HG02870 (cell line): ENCODE results near the gene LYPLA2.
A peak's percentile ranks its signal among the peaks of the same experiment; 100 is the strongest.
"Not testable (repeated sequence)": the region's sequence is repeated elsewhere in the genome, so short reads cannot be mapped to it uniquely, and the experiment has no call there.

Source experiments
- ATAC-seq: cut with Tn5 transposase; IDR thresholded peaks from one replicate; pipeline ENCODE4 v1.9.1; 2021; ENCODE audit warnings: mild to moderate bottlenecking, moderate library complexity; ENCODE audit not compliant: unreplicated experiment

The LYPLA2 gene

DNA sequence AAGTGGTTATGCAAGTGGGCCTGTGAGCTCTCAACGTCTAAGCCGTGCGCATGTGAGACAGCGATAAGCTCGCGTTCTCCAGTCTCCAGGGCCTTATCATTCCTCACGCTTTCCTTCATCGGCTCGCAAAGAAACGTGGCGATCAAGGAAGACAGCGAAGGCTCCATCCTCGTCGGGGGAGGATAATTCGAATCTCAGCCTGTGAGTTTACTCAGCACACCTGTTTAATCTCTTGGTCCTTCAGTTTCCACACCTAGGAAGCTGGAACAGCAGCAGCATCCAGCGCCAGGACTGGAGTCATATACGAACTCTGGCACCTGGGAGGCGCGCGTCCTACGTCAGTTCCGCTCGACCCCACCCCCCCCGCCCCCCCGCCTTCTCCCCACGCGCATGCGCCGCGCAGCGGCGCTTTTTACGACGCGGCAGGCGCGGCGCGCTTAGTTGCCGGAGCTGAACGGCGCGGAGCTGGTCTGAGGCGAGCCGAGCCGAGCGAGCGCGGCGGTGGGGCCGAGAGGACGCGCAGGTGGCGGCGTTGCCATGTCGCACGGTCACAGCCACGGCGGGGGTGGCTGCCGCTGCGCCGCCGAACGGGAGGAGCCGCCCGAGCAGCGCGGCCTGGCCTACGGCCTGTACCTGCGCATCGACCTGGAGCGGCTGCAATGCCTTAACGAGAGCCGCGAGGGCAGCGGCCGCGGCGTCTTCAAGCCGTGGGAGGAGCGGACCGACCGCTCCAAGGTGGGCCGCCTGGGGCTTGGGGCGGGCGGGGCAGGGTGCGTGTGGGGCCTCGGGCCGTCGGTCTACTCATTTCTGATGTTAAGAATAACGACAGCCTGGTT, 12.7 kb upstream of the LYPLA2 start, which contains the start of gene PITHD1:
TSS of gene PITHD1 (plus strand) at position 440 of the 836 bp plus-strand sequence. CDS start at position 538, 98 bp downstream.
- ATAC-seq = peak; percentile 60

DNA sequence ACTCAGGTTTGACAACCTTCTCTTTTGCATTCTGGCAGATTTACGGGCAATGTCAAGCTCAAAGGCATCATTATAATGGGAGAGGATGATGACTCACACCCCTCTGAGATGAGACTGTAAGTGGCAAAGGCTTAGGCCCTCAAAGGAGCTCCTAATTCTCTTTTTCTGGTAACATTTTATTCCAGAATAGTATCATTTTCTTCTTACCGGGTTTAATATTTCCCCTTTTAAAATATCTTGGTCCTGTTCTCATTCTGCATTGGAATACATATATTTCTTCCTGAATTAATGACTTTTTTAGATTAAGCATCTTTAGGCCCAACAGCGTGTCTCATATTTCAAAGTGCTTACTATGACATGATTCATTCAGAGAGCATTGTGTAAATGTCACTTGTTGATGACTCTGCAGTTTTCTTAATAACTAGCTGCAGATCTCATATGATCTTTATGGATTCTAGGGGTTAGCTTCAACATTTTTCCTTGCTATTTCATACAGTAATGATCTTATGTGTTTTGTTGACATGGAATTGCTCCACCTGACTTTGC, 11.0 kb upstream of the LYPLA2 start:
- no peak for ATAC-seq

DNA sequence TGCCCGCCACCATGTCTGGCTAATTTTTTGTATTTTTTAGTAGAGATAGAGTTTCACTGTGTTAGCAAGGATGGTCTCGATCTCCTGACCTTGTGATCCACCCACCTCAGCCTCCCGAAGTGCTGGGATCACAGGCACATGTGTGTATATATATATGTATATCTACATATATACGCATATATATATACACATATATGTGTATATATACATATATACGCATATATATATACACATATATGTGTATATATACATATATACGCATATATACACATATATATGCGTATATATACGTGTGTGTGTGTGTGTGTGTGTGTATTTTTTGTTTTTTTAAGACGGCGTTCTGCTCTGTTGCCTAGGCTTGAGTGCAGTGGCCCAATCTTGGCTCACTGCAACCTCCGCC, 7.8 kb upstream of the LYPLA2 start:
- ATAC-seq = not testable (repeated sequence)

DNA sequence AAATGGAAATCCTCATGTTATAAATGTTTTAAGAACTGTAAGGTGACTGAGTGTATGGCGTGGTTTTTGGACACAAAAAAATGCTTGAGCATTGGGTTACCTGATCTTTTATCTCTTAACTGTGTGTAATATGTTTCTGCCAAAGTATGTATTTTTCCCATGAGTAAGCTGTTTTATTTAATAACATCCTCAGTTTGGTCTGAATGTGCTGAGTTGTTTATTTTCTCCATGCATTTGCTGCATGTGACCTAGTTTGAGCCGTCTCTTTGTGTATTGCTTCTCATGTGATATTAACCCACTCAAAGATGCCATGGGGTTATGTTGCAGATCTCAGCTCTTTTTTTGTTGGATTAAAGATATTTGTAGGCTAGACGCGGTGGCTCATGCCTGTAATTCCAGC, 6.1 kb upstream of the LYPLA2 start:
- ATAC-seq = no peak

DNA sequence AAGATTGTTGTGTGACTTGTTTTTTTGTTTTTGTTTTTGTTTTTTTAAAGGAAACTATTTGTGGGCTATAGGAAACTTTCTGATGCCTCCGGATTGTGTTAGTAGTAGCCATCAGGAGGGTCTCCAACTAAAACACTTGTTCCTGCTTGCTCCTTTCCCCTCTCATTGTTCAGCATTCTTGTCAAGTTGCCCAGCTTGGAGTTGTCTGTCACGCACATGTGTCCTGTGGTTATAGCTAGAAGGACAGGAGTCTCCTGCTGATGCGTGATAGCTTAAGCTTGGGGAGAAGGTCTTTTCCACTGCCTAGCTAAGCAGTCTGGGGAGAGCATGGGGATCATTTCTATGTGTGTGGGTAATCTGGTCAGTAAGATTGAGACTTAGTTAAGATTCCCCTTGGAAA, 3.2 kb upstream of the LYPLA2 start:
- ATAC-seq = no peak

DNA sequence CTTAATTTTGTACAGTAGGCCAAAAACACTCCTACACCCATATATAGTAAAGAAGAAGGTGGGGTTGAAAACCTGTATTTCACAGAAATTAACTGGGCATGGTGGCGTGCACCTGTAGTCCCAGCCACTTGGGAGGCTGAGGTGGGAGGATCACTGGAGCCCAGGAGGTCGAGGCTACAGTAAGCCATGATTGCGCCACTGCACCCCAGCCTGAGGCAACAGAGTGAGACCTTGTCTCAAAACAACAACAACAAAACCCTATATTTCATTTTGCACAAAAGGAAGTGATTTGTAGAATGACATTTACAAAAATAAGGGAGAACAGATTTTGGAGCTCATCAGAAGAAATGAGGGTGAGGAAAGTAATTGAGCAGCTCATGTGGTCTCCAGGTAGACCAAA, 2.2 kb upstream of the LYPLA2 start:
- ATAC-seq = no peak

DNA sequence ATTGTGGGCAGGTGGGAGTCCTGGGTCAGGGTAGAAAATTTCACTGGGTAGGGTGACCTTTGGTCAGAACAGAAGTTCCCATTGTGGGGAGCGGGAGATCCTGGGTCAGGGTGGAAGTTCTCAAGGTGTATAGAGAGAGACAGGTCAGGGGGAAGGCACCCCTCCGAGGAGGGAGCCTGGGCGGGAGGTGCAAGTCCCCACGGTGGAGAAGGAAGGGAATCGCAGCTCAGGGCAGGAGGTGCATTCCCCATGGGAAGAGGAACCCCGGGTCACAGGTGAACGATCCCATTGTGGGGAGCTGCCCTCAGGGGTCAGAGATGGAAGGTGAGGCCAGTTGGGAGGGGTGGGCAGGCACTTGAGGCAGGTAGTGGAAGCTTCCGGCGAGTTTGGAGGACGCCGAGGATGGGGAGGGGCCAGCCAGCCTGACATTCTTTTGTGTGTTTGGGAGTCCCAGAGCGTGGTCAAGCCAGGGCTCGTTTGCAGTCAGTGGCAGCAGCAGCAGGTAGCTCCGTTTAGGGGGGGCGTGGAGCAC, 637 bp downstream of the LYPLA2 start:
- no peak for ATAC-seq

DNA sequence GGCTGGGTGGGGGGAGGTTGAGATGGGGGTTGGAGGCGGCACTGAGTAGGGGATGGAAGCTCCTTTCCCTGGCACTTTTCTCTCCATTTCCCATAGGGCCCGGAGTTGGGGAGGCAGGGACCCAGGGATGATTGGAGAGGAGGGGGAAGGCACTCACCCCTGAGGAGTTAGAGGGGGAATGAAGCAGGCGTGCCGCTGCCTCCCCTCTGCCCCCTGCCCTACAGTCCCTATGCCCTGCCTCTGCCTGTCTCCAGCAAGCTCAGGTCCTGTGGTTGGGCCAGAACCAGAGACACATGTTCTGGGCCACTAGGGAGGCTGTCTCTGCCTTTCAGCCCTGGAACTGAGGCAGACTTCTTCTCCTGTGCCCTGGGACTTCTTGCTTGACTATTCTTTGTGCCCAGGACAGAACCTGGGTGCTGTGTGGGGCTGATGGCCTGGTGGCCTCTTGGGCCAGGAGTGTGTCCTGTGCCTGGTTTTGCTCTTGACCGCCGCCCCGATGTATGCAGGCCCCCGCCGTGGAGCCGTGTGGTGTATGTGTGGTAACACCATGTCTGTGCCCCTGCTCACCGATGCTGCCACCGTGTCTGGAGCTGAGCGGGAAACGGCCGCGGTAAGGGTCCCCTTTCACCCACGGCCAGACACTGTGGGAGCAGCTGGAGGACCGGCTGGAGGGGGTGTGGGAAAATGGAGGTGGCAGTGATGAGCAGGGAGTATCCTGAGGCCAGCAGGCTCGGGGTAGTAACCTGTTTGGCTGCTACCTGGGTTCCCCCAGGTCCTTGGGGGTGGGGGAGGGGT, 1.4 kb downstream of the LYPLA2 start:
- ATAC-seq = no peak

DNA sequence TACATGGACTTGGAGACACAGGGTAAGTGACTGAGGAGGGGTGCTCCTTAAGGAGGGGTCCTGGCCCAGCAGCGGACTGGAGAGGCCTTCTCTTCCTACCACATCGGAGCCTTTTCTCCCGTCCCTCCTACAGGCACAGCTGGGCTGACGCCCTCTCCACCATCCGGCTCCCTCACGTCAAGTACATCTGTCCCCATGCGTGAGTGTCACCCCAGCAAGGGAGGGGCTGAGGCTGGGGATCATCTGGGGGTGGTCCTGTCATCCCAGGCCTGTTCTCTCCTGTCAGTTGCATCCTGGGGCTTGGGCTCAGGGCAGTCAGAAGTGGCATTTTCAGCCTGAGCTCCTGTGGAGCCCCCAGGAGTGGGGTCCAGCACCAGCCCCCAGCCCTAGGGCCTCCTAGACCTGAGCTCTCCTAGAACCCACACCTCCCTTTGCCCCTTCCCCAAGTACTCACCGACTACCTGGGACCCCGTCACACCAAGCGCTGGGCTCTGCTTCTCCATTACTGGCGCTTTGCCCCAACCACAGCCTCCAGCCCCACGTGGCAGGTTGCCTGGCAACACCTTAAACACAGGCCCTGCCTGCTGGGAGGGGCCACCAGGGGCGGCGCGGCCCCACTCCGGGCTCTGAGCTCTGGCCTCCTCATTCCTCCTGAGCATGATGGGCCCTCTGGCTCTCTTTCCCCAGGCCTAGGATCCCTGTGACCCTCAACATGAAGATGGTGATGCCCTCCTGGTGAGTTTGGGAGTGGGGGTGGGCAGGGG, 2.3 kb downstream of the LYPLA2 start:
- ATAC-seq = no peak

DNA sequence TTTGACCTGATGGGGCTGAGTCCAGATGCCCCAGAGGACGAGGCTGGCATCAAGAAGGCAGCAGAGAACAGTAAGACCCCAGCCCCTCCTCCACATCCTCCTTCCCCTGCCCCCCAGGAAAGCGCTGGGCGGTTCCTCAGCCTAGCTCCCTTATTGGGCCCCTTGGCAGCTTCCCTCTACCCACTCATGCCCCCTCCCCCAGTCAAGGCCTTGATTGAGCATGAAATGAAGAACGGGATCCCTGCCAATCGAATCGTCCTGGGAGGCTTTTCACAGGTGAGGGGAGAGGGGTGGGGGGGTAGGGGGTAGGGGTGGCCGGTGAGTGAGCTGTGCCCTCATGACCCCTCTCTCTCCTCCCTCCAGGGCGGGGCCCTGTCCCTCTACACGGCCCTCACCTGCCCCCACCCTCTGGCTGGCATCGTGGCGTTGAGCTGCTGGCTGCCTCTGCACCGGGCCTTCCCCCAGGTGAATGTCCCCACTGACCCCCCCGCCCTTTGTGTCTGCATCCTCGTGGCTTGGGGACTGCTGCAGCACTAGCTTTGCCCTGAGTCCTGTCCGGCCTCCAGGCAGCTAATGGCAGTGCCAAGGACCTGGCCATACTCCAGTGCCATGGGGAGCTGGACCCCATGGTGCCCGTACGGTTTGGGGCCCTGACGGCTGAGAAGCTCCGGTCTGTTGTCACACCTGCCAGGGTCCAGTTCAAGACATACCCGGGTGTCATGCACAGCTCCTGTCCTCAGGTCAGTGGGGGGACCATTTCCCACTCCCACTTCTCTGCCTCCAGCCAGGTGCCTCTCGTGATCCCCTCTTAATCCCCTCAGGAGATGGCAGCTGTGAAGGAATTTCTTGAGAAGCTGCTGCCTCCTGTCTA, 3.2 kb downstream of the LYPLA2 start:
- ATAC-seq = no peak

DNA sequence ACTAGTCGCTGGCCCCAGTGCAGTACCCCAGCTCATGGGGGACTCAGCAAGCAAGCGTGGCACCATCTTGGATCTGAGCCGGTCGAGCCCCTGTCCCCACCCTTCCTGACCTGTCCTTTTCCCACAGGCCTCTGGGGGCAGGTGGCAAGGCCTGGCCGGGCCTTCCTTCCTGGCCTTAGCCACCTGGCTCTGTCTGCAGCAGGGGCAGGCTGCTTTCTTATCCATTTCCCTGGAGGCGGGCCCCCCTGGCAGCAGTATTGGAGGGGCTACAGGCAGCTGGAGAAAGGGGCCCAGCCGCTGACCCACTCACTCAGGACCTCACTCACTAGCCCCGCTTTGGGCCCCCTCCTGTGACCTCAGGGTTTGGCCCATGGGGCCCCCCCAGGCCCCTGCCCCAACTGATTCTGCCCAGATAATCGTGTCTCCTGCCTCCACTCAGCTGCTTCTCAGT, 3.8 kb downstream of the LYPLA2 start:
- ATAC-seq = not testable (repeated sequence)

DNA sequence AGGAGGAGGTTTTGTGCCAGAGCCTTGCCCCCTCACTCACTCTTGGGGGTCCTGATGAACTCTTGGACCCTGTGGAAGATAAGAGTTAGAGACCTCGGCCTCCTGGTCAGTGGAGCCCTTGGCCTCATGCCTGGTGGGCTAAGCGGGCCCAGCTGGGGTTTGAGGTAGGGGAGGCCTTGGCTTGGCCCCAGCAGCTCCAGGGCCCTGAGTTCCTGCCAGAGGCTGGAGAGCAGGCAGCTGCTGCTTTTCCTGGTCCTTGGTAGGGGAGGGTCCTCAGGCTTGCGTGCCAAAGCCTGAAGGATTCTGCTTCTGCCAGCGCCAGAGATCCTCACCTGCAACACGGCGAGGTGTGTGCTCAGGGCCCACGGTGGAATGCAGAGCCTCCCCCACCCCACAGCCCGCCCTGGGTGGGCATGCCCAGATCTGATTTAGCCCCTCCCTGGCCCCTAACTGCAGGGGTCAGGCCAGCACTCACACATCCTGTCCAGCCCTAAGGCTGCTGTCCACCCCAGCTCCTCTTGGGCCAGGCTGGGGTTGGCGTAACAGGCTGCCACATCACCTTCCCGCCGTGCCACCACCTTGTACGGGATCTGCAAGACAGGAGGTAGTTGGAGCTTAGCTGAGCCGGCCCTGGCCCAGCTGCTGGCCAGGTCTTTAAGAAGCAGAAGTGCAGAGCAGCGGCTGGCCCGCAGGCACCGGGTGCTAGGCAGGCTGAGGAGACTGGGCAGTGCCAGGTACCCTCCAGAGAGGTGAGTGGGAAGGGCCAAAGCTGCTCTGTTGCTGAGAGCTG, 4.9 kb downstream of the LYPLA2 start:
- ATAC-seq = no peak

DNA sequence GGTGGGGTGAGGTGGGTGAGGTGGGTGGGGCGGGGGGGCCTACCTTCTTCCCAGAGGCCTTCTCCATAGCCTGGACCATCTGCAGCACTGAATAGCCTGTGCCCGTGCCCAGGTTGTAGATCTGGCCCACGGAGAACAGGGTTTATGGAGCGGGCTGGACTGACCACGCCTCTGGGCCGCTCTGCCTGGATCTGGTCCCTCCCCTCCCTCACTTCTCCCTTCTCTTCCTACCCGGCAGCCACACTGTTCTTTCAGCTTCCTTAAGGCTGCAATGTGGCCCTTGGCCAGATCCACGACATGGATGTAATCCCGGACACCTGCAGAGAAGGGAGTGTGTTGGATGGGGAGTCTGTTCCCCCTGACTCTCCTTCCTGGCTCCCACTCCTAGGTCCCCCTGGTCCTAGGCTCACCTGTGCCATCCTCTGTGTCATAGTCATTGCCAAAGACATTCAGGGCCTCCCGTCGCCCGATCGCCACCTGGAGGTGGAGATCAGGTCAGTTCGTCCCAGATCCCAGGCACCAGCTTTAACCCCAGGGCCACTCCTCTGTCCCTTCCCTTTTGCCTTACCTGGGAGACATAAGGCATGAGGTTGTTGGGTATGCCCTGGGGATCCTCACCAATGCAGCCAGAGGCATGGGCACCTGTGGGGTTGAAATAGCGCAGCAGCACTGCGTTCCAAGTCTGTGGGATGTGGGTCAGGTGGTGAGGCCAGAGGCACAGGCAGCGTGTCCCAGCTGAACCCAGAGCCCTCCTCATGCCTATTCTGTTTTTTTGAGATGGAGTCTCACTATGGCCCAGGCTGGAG, 5.7 kb downstream of the LYPLA2 start:
- ATAC-seq = no peak

DNA sequence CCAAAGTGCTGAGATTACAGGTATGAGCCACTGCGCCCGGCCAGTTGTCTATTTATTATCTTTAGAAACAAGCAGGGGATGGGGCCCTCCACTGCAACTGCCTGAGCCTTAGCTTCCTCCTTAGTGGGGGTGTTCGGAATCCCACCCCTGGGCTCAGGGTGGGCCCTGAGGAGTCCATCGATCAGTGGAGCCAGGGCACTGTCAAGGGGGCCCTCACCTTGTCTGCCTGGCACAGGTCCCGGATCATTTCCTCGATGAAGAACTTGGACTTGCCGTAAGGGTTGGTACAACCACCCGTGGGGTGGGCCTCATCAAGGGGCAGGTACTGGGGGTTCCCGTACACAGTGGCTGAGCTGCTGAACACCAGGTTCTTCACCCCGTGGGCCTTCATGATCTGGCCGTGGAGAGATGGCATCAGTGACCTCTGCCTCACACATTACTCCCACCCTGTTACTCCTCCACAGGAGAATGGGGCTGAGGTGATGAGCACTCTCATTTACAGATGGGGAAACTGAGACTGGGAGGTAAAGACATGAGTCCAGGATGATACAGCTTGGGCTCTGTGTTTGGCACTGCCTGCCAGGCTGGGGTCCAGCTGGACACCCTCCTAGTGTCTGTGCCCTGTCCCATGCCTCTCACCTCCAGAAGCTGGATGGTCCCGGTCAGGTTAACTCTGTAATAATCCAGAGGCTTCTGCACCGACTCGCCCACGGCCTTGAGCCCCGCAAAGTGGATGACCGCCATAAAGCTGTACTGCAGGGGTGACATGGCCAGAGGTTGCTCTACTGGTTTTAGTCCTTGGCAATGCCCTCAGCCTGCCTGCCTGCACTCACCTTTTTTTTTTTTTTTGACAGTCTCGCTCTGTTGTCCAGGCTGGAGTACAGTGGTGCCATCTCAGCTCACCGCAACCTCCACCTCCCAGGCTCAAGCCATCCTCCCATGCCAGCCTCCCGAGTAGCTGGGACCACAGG, 6.8 kb downstream of the LYPLA2 start:
- no peak for ATAC-seq

DNA sequence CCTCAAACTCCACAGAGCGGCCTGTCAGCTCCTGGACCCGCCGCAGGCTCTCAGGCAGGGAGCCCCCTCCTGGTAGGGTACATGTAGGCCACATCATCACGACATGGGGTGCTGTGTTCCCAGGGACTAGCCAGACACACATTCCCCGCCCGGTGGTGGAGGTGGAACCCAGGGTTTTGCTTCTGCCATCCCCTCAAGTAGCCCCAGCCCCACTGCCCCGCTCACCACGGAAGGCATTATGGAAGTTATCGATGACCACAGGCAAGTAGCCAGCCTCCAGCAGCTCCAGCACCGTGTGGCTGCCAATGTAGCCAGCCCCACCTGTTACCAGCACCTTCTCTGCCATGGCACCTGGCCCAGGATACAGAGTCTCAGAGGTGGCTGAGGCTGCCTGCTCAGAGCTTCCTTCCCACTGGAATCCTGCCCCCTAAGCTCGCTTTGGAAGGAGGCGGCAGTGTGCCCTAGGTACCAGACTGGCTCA, 7.8 kb downstream of the LYPLA2 start:
- ATAC-seq = no peak

DNA sequence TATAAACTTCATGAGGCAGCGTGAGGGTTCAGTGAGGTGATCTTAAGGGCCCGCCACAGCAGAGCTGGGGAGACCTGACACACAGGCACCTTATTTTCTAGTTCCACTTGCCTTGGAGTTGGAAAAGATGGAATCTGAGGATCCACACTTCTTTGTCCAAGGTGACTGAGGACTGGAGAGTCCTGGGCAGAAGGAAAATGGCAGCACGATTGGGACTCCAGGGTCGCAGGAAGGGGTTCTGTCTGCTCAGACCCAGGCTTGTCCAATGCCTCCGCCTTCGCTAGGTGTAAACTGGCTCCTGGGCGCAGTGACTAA, 8.3 kb downstream of the LYPLA2 start:
- ATAC-seq = no peak
